OCI-LY7 (cell line): ENCODE results near the gene MXD4.

Experiments
- CTCF ChIP-seq: fragments of 200-600 bp; sonication (generic); conservative IDR thresholded peaks from 2 replicates; pipeline ENCODE4 v1.5.1; 2014; ENCODE audit warnings: mild to moderate bottlenecking, antibody characterized with exemption, low read length, moderate library complexity, mixed read lengths
- EZH2phosphoT487 ChIP-seq: fragments of 200-600 bp; sonication (generic); IDR thresholded peaks from 2 replicates; pipeline ENCODE4 v1.6.1; 2018; ENCODE audit warnings: low read depth, borderline replicate concordance, mild to moderate bottlenecking, mixed run types, antibody characterized with exemption, low read length, moderate library complexity, mixed read lengths

DNA sequence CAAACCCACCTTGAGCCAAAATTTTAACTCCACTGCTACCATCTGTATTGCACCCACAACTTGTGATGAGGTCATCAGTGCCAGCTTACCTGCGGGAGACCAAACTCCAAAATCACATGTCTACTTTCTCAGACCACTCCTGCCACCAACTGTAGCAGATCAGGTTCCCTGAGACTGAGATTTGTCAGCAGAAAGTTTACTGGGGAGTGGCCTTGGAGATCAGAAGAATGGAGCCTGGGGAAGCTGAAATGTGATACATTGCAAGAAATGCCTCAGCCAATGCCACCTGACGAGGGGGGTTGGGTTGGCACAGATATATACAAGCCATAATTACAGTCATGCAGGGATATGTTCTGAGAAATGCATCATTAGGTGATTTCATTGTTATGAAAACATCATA, 39.1 kb downstream of the MXD4 start:
- TF ChIP-seq CTCF: no peak
- TF ChIP-seq EZH2phosphoT487: no peak
